Hepatocyte (in vitro differentiated cells): ENCODE data around the gene SOX6.

ENCODE experiments used
- CTCF ChIP-seq: fragments of 200-600 bp; sonication (generic); IDR thresholded peaks from 2 replicates; pipeline ENCODE4 v1.5.1; 2016; ENCODE audit warnings: antibody characterized with exemption, mild to moderate bottlenecking; ENCODE audit not compliant: poor library complexity
- EZH2 ChIP-seq: fragments of 200-600 bp; sonication (generic); IDR thresholded peaks from 2 replicates; pipeline ENCODE4 v1.6.1; 2016; ENCODE audit warnings: antibody characterized with exemption, mild to moderate bottlenecking, borderline replicate concordance
- EZH2phosphoT487 ChIP-seq: fragments of 200-600 bp; sonication (generic); IDR thresholded peaks from one replicate; pipeline ENCODE4 v1.6.1; 2018; ENCODE audit warnings: antibody characterized with exemption, mild to moderate bottlenecking, low read depth, moderate library complexity; ENCODE audit not compliant: unreplicated experiment, severe bottlenecking

GRCh38 chr11:16080688-16081381 lies 275.5 kb downstream of the SOX6 start:
- TF ChIP-seq CTCF: no peak
- no peak for TF ChIP-seq EZH2phosphoT487
- TF ChIP-seq EZH2: no peak
